Neutrophil (primary cell): Measurements from ENCODE around the gene FA2H.
"Not testable (repeated sequence)": the region's sequence is repeated elsewhere in the genome, so short reads cannot be mapped to it uniquely, and the experiment has no call there.

Experiments
- H3K27ac ChIP-seq: fragments of 200-600 bp; sonication (generic); 2 replicates; pipeline ENCODE4 v1.5.1; 2016; ENCODE audit warnings: mild to moderate bottlenecking, moderate library complexity
- H3K27me3 ChIP-seq: fragments of 200-600 bp; sonication (generic); 2 replicates; pipeline ENCODE4 v1.6.0; 2016; ENCODE audit warnings: mild to moderate bottlenecking
- H3K36me3 ChIP-seq: fragments of 200-600 bp; sonication (generic); 2 replicates; pipeline ENCODE4 v1.5.1; 2017
- H3K4me1 ChIP-seq, 2 experiments: fragments of 200-600 bp in 1 of 2; sonication (generic) in 1 of 2; 1 replicate in 1 of 2; 2 replicates in 1 of 2; pipeline versions ENCODE4 v1.5.1 to v1.6.1; 2013 to 2016; ENCODE audit warnings: low read depth in 1 of 2, low read length in 1 of 2, mild to moderate bottlenecking in 1 of 2, moderate library complexity in 1 of 2; ENCODE audit not compliant: control insufficient read depth in 1 of 2, insufficient read depth in 1 of 2
- H3K4me3 ChIP-seq, 2 experiments: fragments of 200-600 bp in 1 of 2; sonication (generic) in 1 of 2; 1 replicate in 1 of 2; 2 replicates in 1 of 2; pipeline ENCODE4 v1.5.1; 2013 to 2016; ENCODE audit warnings: low read depth in 1 of 2, low read length in 1 of 2, mild to moderate bottlenecking in 1 of 2, moderate library complexity in 1 of 2
- H3K9me3 ChIP-seq: fragments of 200-600 bp; sonication (generic); 2 replicates; pipeline ENCODE4 v1.5.1; 2016
- TF ChIP-seq, protein P1 (sequence below): fragments of 200-600 bp; sonication (generic); IDR thresholded peaks from 2 replicates; pipeline ENCODE4 v1.5.1; 2016; ENCODE audit warnings: antibody characterized with exemption

FA2H gene

DNA sequence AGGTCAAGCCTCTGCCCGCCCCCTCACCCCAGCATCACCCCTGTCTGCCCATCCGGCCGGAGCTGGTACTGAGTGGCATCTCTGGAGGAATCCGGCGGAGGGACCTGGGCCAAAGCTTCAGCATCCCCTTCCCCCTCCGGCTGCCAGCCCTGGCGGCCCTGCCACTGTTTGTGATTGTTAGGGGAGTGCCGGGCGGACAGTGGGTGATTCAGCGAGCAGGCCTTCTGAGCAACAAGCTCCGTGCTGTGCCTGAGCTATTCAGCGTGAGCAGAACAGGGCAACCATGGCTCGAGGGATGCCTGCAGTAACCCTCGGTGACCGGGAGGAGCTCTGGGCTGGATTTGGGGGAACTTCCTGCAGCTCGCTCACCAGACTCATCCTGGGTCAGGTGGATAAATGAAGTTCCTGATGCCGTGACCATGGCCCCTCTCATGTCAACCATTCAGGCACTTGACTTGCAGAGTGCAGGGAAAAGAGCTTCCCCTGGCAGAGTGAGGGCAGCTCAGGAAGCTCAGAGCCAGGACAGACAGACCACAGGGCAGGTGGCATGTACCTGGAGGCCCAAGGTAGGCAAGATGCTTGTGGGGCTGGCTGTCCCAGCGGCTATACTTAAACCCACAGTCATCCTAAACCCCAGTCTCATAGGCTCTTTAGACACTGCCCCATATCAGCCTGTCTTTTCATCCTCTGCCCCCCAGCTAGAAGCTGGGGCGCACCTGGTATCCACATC is 49.6 kb downstream of the FA2H start:
- Histone ChIP-seq H3K27me3 (no peaks in the 10 kb centered on the region), H3K36me3 (no peaks in the 10 kb centered on the region), H3K4me3 (no peak overlapping the region), H3K27ac (no peak overlapping the region), H3K9me3 (no peaks in the 10 kb centered on the region), H3K4me1 (peaks cover 0 to 8% of the 10 kb centered on the region in 2 experiments)
- TF ChIP-seq, protein P1, sequence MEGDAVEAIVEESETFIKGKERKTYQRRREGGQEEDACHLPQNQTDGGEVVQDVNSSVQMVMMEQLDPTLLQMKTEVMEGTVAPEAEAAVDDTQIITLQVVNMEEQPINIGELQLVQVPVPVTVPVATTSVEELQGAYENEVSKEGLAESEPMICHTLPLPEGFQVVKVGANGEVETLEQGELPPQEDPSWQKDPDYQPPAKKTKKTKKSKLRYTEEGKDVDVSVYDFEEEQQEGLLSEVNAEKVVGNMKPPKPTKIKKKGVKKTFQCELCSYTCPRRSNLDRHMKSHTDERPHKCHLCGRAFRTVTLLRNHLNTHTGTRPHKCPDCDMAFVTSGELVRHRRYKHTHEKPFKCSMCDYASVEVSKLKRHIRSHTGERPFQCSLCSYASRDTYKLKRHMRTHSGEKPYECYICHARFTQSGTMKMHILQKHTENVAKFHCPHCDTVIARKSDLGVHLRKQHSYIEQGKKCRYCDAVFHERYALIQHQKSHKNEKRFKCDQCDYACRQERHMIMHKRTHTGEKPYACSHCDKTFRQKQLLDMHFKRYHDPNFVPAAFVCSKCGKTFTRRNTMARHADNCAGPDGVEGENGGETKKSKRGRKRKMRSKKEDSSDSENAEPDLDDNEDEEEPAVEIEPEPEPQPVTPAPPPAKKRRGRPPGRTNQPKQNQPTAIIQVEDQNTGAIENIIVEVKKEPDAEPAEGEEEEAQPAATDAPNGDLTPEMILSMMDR: no peak

DNA sequence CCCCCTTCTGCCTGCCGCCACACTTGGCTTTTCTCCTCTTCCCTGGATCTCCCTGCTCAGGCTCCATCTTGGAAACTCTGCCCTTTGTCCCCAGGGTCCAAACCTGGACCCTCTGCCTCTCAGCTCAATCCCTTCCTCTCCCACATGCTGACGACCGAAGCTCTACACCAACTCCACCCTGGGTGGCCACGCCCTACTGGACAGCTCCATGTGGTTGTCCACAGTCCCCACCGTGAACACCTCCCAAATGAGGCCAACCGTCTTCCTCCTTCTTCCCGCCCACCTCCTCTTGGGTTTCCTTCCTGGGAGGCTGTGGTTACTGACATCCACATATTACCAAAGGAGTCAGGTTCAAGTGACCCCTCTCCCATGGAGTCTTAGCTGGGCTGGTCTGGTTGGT is 51.4 kb downstream of the FA2H start:
- Histone ChIP-seq H3K27me3 (no peaks in the 10 kb centered on the region), H3K36me3 (no peaks in the 10 kb centered on the region), H3K9me3 (no peaks in the 10 kb centered on the region), H3K27ac (no peak overlapping the region), H3K4me1 (peaks cover 0 to 8% of the 10 kb centered on the region in 2 experiments), H3K4me3 (no peak overlapping the region)
- TF ChIP-seq, protein P1: no peak

DNA sequence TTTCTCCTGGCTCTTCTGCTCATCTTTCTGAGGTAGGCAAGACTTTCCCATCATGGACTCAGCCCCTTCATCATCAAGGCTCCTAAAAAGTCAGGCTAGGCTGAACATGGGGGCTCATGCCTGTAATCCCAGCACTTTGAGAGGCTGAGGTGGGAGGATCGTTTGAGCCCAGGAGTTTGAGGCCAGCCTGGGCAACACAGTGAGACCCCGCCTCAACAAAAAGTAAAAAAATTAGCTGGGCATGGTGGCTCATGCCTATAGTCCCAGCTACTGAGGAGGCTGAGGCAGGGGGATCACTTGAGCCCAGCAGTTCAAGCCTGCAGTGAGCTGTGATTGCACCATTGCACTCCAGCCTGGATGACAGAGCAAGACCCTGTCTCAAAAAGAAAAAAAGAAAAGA is 52.5 kb downstream of the FA2H start:
- not testable (repeated sequence) for H3K27ac ChIP-seq, H3K4me3 ChIP-seq, H3K36me3 ChIP-seq, H3K4me1 ChIP-seq, H3K9me3 ChIP-seq, H3K27me3 ChIP-seq

DNA sequence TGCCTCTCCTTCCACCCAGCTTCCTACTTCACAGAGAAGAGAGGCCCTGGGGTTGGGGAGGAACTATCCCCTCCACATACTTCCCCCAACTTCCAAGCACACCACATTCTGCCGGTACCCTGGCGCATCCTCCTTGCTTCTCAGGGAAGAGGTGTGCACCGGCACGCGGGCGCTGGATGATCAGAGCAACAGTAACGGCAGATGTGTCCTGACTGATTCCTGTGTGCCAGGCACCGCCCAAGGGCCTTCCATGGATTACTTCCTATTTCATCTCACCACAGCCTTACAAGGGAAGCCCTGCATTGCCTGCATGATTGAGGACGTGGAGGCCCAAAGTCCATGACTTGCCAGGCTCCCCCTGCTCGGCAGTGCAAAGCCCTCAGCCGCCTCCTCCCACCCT is 52.9 kb downstream of the FA2H start:
- H3K4me1 ChIP-seq: peaks cover 0 to 8% of the 10 kb centered on the region in 2 experiments
- TF ChIP-seq, protein P1: no peak
- no peaks in the 10 kb centered on the region for H3K36me3 ChIP-seq
- no peaks in the 10 kb centered on the region for H3K27me3 ChIP-seq
- no peaks in the 10 kb centered on the region for H3K9me3 ChIP-seq
- no peak overlapping the region for H3K27ac ChIP-seq
- no peak overlapping the region for H3K4me3 ChIP-seq

DNA sequence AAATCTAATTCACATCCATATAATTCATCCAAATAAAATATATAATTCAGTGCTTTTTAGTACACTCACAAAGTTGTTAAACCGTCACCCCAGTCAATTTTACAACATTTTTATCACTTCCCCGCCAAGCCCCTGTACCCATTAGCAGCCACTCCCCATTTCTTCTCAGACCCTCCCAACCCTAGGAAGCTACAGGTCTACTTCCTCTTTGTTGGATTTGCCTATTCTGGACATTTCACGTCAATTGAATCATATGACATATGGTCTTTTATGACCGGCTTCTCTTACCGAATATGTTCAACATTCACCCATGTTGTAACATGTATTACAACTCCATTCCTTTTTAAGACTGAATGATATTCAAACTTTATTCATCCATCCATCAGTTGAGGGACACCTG is 54.0 kb downstream of the FA2H start:
- no peaks in the 10 kb centered on the region for H3K9me3 ChIP-seq
- no peaks in the 10 kb centered on the region for H3K36me3 ChIP-seq
- TF ChIP-seq, protein P1: no peak
- peaks cover 0 to 8% of the 10 kb centered on the region in 2 experiments for H3K4me1 ChIP-seq
- H3K27me3 ChIP-seq: no peaks in the 10 kb centered on the region
- H3K27ac ChIP-seq: no peak overlapping the region
- no peak overlapping the region for H3K4me3 ChIP-seq

DNA sequence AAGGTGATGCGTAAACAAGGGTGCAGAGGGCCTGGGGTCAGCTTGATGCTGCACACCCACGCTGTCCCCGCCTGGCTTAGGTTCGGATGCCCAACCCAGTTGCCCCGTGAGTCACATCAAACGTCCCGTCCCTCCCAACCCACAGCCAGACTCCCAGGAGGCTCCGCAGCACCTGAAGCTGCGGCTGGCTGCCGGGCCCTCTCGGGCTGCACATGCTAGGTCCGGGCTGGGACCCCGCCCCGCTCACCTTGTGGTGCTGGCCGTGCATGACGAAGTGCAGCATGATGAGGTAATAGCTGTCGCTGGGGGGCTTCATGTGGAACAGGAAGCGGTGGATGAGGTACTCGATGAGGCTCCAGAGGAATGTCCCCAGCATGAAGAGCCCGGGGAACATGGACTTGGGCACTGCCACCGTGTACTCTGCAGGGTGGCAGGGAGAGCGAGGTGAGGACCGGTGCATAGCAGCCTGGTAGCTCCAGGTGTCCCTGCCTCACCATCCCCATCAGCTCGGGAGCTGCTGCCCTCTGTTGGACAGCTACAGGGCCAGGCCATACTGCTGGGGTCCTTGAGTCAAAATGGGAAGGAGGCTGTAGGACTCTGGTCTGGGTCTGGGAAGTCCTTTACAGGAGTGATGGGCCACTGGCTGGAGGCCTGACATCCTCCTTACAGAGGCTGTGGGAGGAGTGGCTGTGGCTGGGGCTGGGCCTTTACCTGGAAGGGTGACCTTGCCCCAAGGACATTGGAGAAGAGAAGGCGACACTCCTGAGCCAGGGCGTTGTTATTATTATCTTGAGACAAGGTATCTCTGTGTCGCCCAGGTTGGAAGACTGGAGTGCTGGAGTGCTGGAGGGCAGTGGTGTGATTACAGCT is 55.6 kb downstream of the FA2H start:
- no peaks in the 10 kb centered on the region for H3K27me3 ChIP-seq
- peaks cover 0 to 8% of the 10 kb centered on the region in 2 experiments for H3K4me1 ChIP-seq
- no peaks in the 10 kb centered on the region for H3K36me3 ChIP-seq
- H3K4me3 ChIP-seq: no peak overlapping the region
- TF ChIP-seq, protein P1: no peak
- H3K27ac ChIP-seq: no peak overlapping the region
- H3K9me3 ChIP-seq: no peaks in the 10 kb centered on the region
